ENCODE measurements around the gene ALDH3A2.
"Not testable (repeated sequence)": the region's sequence is repeated elsewhere in the genome, so short reads cannot be mapped to it uniquely, and the experiment has no call there.

The ALDH3A2 gene

GRCh38 chr17:19678581-19679453 is 30.3 kb downstream of the ALDH3A2 start:
- no peak for DNase-seq (ENCODE audit: low read depth in 2 of 2)

DNA sequence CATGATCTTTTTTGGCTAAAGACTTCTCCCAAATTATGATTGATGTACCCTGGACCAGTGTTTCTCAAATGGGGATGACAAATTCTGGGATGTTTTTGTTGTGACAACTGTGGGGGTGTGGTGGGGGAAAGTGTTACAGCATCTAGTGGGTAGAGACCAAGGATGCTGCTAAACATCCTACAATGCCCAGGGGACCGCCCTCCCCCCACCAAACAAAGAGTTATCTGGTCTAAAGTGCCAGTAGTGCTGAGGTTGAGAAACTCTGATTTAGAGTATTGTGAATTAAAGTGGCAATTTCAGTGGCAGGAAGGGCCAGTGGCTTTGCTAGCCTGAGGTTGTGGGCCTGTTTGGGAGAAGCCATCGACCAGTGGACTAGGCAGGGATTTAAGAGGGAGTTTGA is 34.6 kb downstream of the ALDH3A2 start:
- no peak for DNase-seq (ENCODE audit: low read depth in 2 of 2)

DNA sequence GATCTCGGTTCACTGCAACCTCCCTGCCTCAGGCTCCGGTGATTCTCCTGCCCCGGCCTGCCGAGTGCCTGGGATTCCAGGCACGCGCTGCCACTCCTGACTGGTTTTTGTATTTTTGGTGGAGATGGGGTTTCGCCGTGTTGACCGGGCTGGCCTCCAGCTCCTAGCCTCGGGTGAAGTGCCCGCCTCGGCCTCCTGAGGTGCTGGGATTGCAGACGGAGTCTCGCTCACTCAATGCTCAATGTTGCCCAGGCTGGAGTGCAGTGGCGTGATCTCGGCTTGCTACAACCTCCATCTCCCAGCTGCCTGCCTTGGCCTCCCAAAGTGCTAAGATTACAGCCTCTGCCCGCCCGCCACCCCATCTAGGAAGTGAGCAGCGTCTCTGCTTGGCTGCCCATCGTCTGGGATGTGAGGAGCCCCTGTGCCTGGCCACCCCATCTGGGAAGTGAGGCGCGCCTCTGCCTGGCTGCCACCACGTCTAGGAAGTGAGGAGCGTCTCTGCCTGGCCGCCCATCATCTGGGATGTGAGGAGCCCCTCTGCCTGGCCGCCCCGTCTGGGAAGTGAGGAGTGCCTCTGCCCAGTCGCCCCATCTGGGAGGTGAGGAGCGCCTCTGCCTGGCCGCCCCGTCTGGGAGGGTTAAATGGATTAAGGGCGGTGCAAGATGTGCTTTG is 36.5 kb downstream of the ALDH3A2 start:
- not testable (repeated sequence) for DNase-seq (ENCODE audit: low read depth in 2 of 2)

- DNase-seq (ENCODE audit: low read depth in 2 of 2) = no peak
Observed at GRCh38 chr17:19686400-19687090, 38.0 kb downstream of the ALDH3A2 start.

DNA sequence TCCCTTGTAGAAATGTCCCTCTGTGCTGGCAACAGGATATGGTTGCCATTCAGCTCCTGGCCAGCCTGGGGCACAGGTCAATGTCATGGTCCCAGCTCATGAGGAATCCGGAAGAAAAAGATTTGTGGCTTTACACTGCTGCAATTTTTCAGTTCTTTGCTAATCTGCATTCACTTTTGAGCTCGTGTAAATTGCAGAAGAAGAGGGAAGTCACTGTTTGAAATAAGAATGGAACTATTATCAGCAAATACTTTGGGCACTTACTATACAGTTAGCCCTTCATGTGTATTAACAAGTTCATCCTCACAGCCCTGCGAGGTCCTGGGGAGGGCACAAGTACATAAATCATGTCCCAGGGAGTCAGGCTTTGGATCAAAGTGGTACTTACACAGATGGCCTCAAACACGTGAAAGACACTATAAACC is 53.7 kb downstream of the ALDH3A2 start:
- DNase-seq (ENCODE audit: low read depth in 2 of 2) = no peak

DNA sequence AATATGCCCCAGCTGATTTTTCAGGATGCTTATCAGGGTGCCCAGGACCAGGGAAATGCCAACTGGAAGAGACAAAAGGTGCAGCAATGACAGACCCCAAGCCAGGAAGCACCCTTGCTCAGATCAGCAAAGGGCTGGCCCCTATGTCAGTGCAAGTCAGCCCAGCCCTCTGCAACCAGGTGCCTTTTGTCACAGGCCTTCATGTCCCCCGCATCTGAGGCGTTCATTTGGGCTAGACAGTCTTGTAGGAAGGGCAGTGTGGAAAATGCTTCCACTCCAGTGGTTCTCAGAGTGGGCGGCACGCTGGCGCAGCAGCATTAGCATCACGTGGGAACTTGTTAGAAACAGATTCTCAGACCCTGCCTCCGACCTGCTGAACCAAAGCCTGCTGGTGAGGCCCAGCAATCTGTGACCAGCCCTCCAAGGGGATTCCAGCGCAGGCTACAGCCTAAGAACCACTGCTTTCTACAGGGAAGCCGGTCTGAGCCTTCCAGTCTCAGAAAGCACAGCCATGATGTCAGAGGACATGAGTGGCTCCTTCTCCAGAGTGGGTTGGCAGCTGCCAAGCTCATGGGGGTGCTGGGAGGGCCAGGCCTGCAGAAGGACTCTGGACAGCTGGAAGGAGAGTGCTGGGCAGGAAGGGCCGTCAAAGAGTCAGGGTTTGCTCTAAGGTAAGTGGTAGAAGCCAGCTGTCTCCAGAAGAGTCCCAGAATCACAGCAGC is 54.7 kb downstream of the ALDH3A2 start:
- DNase-seq (ENCODE audit: low read depth in 2 of 2) = no peak

- no peak for DNase-seq (ENCODE audit: low read depth in 2 of 2)
Observed at GRCh38 chr17:19703828-19704613, 55.5 kb downstream of the ALDH3A2 start.

DNA sequence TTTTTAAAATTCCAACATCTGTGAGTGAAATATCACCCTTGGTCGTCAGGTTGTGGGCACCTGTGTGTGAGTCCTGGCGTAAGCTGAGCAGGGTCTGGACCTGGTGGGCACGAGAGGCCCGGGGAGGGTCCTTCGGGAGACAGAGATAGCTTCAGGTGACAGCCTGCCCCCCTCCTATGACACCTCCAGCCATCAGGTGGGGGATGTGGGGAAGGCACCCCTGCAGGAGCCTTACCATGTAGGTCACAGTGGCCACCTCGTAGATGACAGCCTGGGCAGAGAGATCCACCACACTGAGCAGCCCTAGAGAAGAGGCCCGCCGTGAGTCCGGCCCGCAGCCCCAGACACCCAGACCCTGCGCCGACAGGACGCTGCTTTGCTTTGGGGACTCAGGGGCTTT is 56.6 kb downstream of the ALDH3A2 start:
- DNase-seq (ENCODE audit: low read depth in 2 of 2) = no peak

DNA sequence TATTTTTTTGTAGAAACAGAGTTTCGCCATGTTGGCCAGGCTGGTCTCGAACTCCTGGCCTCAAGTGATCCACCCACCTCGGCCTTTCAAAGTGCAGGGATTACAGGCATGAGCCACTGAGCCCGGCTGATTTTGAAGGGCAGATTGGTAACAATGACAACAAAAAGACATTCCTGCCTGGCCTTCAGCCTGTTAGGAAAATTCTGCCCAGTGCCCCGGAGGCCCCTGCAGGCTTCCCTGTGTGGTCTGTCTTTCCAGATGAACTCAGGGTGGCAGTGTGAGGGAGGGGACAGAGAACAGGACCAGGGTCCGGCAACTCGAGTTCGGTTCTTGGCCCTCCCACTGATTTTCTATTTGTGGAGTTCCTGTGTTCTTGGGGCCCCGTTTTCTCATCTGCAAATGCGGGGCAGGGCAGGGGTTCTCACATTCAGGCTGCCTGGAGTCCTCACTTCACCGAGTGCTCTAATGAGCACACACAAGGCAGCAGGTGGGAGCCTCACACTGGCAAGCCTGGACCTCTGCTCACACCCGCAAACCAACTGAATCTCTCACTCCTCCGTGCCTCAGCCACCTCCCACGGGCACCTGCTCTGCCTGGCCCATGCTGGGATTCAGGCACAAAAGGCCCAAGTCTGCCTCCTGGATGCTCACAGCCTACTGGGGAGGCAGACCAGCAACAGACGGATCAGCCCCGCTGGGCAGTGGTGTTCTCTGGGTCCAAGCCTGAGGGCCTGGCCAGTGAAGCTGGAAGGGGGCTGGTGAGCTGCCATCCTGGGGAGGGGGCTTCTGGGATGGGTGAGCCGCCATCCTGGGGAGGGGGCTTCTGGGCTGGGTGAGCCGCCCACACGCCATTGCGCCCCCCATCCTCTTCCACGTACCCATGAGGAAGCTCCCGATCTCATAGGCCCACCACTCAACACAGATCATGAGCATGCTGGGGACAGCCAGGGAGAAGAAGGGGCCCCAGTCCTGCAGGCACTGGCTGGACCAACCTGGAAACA is 57.5 kb downstream of the ALDH3A2 start:
- DNase-seq (ENCODE audit: low read depth in 2 of 2) = no peak

DNA sequence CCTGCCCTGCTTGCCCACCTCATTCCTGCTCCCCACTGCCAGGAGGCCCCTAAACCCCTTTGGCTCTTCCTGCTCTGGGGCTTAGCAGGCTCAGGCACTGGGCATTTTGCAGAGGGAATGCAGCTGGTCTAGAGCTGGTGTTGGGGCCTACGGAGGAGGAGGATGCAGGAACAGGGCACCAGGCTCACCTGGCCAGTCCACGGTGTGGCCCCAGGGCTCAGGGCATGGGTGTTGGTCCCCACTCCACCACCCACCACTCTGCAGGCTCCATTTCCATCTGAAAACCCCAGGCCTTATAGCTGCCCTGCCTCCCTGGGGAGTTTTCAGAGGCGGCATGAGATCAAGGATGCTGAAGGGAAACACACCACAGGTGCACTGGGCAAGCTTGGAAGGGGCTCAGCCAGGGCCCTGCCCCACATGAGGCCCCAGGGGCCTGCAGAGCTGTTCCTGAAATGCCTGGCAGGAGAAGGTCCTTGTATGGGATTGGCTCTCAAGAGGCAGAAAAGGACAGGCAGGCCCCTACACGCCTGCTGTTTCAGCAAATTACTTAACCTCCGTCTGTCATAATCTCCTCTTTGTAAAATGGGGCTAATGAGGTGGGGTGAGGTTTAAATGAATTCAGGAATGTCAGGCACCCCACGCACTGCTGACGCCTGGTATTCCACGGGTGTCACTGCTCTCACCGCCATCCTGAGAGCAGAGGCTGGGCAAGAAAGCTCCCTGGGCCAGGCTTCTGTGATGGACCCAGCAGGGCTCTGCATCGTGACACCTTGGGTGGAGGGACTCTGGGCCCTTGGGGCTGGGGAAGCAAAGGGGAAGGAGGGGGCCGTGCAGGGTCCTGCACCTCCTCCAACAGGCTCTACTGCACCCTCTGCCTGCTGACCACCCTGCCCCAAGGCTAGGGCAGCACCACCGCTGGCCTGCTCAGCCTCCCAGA is 58.5 kb downstream of the ALDH3A2 start:
- DNase-seq (ENCODE audit: low read depth in 2 of 2) = no peak

- DNase-seq (ENCODE audit: low read depth in 2 of 2) = no peak
Observed at GRCh38 chr17:19707728-19708221, 59.2 kb downstream of the ALDH3A2 start.

DNA sequence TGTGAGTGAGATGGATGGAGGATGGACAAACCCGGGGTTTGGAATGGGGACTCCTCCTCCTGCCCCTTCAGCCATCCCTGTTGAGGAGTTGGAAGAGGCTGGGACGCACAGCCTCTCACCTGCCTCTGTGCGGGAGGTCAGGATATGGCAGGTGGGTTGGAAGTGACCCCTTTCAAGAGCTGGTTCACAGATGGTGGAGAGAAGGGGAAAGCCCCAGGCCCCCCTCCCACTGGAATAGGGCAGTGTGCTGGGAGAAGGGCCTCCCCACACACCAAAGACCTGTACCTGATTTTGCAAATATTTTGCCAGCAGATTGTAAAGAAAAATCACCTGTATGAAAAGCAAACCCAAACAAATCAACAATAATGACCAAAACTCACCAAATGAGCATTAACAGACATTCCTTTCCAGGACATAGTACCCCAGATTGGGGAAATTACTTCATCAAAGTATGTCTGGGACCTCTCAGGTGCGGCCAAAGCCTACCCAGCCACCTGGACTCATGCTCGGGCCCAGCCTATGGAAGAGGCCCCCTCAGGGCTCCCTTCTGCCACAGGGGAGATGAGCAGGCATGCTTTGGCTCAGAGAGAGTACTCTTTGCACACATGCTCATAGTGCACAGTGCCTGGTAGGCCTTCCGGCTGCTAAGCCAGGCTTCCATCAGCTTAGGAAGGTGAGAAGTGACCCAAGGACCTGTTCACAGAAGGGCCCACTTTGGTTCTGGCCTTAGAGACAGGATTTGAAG is 60.1 kb downstream of the ALDH3A2 start:
- DNase-seq (ENCODE audit: low read depth in 2 of 2) = no peak

DNA sequence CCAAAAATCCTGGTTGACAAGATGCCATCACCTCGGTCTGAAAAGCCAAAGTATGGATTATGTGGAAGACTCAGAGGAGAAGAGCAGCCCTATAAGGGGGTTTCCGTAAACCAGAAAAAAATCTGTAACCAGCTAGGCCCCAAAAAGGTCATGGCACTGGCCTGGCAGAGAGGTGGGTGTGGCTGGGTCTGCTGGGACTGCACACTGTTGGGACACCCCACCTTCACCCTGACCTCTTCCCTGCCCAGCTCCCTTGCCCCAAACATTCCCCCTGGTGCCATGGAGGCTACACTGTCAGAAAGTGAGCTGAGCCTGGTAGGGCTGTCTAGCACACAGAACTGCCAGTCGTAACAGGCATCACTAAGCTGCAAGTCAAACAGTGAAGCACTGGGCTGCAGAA is 61.3 kb downstream of the ALDH3A2 start:
- DNase-seq (ENCODE audit: low read depth in 2 of 2) = no peak

- no peak for DNase-seq (ENCODE audit: low read depth in 2 of 2)
Observed at GRCh38 chr17:19712436-19713004, 64.0 kb downstream of the ALDH3A2 start.

GRCh38 chr17:19713462-19713861 is 64.9 kb downstream of the ALDH3A2 start:
- DNase-seq (ENCODE audit: low read depth in 2 of 2) = no peak

- DNase-seq (ENCODE audit: low read depth in 2 of 2) = no peak
Observed at GRCh38 chr17:19713901-19714361, 65.4 kb downstream of the ALDH3A2 start.

Measured in stimulated activated CD8-positive, alpha-beta memory T cell treated with anti-CD3 and anti-CD28 coated beads, Interleukin-7, amount 100 ng/mL, for 1 hour (primary cell).